Measurements from ENCODE around the gene CDX1. TPM values are rescaled to one million over a fixed set of nuclear protein-coding genes. Genes with fewer than 3 reads are reported as not detected.
A peak's percentile ranks its signal among the peaks of the same experiment; 100 is the strongest.

Gene CDX1
- total and polyA plus RNA-seq, 12 donors: 0.11 to 0.32 (median 0.23) TPM; not detected in 7

- Histone ChIP-seq H3K9me3 (replicated peaks in 1 of 3) (no peaks in the 10 kb centered on the region), H3K4me1 (replicated peaks in 1 of 2) (peaks cover 8 to 33% of the 10 kb centered on the region in 2 donors), H3K36me3 (replicated peaks in 1 of 2) (no peaks in the 10 kb centered on the region), H3K27ac (peak overlapping the region in 2 of 5 donors; percentile 54 to 56), H3K27me3 (no peaks in the 10 kb centered on the region), H3K4me3 (no peak overlapping the region)
- TF ChIP-seq POLR2A (IDR thresholded peaks at IDR 0.05) (no peak), CTCF (IDR thresholded peaks at IDR 0.05) (no peak)
- WGBS, 4 donors: 74 to 85% (median 79%) methylated on average over 7 of the region's 7 CpGs
- intact Hi-C loops (cut with DNase I): no loop called here
- no peak for DNase-seq
These were observed 18.9 kb upstream of the CDX1 start for GRCh38 chr5:150147670-150148069.

- Histone ChIP-seq H3K36me3 (replicated peaks in 1 of 2) (no peaks in the 10 kb centered on the region), H3K27ac (peak overlapping the region in 2 of 5 donors; percentile 54 to 56), H3K9me3 (replicated peaks in 1 of 3) (no peaks in the 10 kb centered on the region), H3K27me3 (no peaks in the 10 kb centered on the region), H3K4me3 (no peak overlapping the region), H3K4me1 (replicated peaks in 1 of 2) (peaks cover 8 to 26% of the 10 kb centered on the region in 2 donors)
- no peak for DNase-seq
- WGBS, 4 donors: 78 to 80% (median 80%) methylated on average over 10 to 11 of the region's 11 CpGs
- intact Hi-C loops (cut with DNase I): no loop called here
- TF ChIP-seq CTCF (IDR thresholded peaks at IDR 0.05) (no peak), POLR2A (IDR thresholded peaks at IDR 0.05) (no peak)
These were observed 18.3 kb upstream of the CDX1 start for GRCh38 chr5:150148117-150148927.

- peaks cover 0 to 13% of the 10 kb centered on the region in 2 donors for H3K4me1 ChIP-seq (replicated peaks in 1 of 2)
- H3K27ac ChIP-seq: peak overlapping the region in 1 of 5 donors; percentile 12
- intact Hi-C loops (cut with DNase I): no loop called here
- TF ChIP-seq CTCF (IDR thresholded peaks at IDR 0.05): no peak
- no peak for TF ChIP-seq POLR2A (IDR thresholded peaks at IDR 0.05)
- H3K4me3 ChIP-seq: no peak overlapping the region
- H3K36me3 ChIP-seq (replicated peaks in 1 of 2): no peaks in the 10 kb centered on the region
- no peak for DNase-seq
- H3K9me3 ChIP-seq (replicated peaks in 1 of 3): no peaks in the 10 kb centered on the region
- no peaks in the 10 kb centered on the region for H3K27me3 ChIP-seq
These were observed 17.0 kb upstream of the CDX1 start for GRCh38 chr5:150149618-150150017.

GRCh38 chr5:150152636-150153462, 13.7 kb upstream of the CDX1 start:
- H3K9me3 ChIP-seq (replicated peaks in 1 of 3): no peaks in the 10 kb centered on the region
- H3K27ac ChIP-seq: peak overlapping the region in 2 of 5 donors; percentile 6 to 84
- H3K4me3 ChIP-seq: peak overlapping the region in 1 of 4 donors; percentile 56
- no peak for TF ChIP-seq CTCF (IDR thresholded peaks at IDR 0.05)
- TF ChIP-seq POLR2A (IDR thresholded peaks at IDR 0.05): no peak
- intact Hi-C loops (cut with DNase I): no loop called here
- no peak for DNase-seq
- H3K27me3 ChIP-seq: no peaks in the 10 kb centered on the region
- no peaks in the 10 kb centered on the region for H3K36me3 ChIP-seq (replicated peaks in 1 of 2)
- H3K4me1 ChIP-seq (replicated peaks in 1 of 2): peaks cover 12 to 13% of the 10 kb centered on the region in 2 donors
- WGBS, 4 donors: 57 to 70% (median 66%) methylated on average over 8 to 12 of the region's 12 CpGs

All from adrenal gland (tissue), 12 donors.